HG03103 (cell line): ENCODE measurements around the gene XXYLT1.
"Not testable (repeated sequence)": the region's sequence is repeated elsewhere in the genome, so short reads cannot be mapped to it uniquely, and the experiment has no call there.

ENCODE experiments used
- ATAC-seq: cut with Tn5 transposase; IDR thresholded peaks from one replicate; pipeline ENCODE4 v1.9.1; 2021; ENCODE audit warnings: low read depth; ENCODE audit not compliant: unreplicated experiment

Gene XXYLT1

DNA sequence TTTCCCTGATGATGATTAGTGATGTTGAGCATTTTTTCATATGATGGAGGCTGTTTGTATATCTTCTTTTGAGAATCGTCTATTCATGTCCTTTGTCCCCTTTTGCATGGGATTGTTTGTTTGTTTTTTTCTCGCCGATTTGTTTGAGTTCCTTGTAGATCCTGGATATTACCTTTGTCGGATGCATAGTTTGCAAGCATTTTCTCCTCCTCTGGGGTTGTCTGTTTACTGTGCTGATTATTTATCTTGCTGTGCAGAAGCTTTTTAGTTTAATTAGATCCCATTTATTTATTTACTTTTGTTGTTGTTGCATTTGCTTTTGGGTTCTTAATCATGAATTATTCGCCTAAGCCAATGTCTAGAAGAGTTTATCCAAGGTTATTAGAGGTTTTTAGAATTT, 232.8 kb downstream of the XXYLT1 start:
- no peak for ATAC-seq

DNA sequence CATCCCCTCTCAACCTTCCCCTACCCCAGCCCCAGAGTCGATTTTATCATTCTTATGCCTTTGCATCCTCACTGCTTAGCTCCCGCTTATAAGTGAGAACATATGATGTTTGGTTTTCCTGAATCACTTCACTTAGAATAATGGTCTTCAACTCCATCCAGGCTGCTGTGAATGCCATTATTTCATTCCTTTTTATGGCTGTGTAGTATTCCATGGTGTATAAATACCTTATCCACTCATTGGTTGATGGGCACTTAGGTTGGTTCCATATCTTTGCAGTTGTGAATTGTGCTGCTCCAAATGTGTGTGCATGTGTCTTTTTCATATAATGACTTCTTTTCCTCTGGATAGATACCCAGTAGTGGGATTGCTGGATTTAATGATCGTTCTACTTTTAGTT, 233.4 kb downstream of the XXYLT1 start:
- not testable (repeated sequence) for ATAC-seq

DNA sequence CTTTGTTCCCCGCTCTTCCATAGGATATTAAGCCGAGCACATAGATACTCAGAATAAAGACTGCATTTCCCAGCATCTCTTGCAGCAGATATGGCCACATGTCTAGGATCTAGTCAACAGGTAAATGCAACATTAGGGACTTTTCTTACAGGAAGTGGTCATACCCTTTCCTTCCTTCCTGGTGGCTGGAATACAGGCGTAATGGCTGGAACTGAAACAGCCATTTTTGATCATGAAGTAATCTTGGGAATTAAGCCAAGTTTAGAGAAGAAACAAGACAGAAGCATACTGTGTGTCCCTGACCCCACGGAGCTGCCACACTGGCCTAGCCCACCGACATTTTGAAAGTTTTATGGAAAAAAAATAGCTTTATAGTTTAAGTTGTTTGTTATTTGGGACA, 234.0 kb downstream of the XXYLT1 start:
- ATAC-seq = no peak

DNA sequence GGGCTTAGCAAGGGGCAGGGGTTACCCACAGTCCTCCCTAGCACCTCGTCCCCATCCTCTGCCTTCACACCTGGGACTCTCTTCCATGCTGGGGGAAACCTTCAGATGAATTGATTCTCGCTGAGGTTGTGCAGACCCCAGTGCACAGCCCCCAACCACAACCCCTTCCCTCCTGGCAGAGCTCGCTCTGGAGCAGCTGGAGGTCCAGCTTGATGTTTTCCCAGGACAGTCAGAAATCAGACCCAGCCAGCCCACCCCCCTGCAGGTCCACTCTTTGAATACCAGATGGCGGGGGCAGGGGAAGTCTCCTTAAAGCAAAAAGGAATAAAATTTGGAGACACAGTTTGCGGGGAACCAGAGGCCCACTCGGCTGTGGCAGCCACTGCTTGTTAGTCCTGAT, 234.4 kb downstream of the XXYLT1 start:
- no peak for ATAC-seq

DNA sequence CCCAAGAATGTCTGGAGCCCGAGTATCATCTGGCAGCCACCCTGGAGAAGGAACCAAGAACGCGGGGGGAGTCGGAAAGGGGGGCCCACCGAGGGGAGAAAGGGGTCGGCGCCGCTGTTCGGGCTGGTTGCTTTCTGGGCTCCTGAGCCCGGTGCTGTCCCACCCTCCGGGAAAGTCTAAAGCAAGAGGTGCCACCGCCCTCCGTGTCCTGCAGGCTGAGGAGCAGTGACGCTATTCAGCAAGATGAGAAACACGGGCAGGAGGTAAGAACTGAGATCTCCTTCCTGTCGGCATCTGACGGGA, 234.8 kb downstream of the XXYLT1 start:
- ATAC-seq = no peak

DNA sequence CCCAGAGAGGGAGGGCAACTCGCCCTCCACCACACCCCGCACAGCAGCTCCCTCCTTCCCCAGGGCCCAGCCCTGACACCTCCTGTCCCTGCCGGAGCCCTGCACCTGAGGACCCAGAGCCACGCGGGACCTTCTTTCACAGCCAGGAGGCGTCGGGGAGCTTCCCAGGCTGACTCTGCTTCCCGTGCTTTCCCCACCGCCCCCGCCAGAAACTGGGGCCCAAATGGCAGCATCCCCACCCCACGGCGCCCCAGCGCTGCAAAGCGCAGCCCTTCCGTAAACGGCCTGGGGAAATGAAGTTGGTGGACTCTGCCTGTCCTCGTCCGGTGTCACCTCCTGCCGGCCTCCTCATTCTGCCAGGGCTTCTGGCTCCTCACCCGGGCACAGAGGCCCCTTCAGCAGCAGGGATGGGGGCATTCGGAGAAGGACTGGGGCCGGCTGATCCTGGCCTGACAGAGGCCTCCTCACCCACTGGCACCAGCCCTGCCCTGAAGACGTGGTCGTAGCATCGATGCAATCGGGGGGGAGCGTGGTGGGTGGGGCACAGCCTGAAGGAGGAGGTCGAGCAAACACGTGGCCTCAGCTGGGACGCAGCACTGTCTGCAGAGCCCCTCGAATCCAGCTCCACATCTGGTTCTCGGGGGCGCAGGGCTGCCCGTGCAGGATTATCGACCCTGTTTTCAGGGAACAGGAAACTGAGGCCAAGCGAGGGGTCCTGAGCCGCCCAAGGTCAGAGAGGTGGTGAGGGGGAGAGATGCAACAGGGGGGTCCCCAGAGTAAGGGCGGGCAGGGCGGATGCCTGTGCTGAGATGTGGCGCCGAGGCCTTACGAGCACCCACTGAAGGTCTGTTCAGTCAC, 235.4 kb downstream of the XXYLT1 start:
- no peak for ATAC-seq

DNA sequence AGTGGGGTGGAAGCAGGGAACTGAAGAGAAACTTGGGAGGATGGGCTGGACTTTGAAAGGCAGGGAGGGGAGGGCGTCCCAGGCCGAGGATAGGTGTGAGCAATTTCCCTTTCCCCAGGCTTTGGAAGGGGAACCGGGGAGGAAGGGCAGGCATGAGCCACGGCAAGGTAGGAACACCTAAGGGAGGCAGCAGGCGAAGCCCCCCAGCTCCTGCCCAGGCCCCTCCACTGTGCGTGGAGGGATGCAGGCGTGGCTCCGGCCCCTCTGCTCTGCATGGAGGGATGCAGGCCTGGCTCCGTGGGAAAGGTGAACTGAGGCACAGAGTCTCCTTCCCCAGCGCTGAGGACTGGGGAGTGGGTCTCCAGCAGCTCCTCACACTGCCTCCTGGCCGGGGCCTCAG, 236.4 kb downstream of the XXYLT1 start:
- no peak for ATAC-seq

DNA sequence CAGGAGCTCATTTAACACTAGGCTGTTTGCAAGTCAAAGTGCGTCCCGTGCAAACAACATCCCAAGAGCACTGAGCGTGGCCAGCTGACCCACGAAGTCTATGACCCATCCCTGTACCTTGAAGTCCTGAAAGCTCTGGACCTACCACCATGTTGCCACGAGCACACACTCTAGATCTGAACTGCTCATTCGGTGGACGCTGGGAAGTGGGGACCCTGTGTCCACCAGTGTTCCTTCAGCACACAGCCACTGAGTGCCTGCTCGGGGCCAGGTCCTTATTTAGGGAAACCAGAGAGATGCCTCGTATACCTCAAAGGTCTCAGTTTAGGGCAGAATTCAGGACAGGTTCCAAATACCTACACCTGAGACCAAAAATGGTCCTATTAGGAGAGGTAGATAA, 236.9 kb downstream of the XXYLT1 start:
- ATAC-seq = no peak

DNA sequence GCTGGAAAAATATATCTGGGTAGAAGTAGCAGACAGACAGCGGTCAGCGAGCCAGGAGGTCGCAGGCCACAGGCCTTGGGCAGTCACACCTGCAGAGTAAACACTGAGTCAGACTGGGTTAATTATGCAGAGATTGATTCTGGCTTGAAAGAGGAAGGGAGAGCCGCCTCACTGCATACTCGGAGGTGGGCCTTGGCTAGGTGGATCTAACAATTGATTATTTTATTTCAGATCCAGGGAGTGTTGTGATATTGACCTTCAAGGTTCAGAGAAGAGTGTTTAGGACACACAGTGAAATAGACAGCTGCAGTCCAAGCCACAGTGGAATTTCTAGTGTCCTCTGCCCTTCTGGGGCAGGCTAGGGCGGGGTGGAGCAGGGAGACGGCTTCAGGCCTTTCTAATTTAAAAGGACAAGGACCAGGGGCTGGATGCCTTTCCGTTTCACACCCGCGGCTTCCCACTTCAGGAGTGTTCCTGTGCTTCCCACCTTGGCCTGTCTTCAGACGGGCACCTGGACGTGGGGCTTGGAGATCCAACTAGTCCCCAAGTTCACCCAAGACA, 237.3 kb downstream of the XXYLT1 start:
- ATAC-seq = no peak

DNA sequence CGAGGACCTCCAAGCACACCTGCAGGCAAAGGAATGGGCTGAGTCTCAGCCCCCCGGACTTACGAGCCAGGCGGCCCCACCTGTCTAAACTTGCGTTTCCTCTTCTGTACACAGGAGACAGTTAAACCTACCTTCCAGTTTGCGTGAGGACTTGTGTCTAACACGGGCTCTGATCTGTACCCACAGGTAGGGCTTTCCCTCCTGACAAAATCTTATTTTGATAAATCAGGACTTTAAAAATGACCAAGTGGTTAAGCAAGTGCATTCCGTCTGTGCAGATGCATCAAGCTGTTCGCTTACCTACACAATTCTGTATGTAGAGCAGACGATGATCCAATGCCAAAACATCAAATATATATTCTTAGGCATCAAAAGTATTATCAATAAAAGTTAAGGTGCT, 238.0 kb downstream of the XXYLT1 start:
- no peak for ATAC-seq

DNA sequence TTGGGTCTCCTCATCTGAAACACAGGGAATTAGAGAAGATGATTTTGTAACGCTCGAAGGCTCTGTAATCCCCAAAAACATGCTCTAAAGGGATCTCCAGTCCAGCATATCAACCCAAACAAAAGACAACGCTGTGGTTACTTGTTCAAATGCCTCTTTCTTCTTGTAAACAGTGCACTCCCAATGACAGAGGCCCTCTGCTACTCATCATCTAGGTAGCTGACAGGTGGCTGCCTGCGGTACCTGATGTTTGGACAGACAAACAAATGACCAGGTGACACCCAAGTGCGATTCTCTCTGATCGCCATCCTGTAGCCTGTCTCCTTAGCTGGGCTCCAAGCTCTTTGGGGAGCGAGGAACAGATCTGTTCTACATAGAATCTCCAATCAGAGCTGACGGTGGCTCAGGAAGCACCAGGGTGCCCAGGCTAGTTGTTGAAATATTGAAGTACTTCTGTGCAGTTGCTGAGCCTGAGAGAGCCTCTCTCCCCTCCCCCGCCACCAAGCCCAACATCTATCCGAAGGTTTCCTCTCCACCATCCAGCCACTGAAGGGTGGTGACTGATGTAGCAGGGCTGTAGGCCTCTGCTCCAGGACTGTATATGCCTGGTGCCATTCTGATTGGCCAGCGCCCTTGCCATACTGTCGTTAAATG, 238.7 kb downstream of the XXYLT1 start:
- no peak for ATAC-seq

DNA sequence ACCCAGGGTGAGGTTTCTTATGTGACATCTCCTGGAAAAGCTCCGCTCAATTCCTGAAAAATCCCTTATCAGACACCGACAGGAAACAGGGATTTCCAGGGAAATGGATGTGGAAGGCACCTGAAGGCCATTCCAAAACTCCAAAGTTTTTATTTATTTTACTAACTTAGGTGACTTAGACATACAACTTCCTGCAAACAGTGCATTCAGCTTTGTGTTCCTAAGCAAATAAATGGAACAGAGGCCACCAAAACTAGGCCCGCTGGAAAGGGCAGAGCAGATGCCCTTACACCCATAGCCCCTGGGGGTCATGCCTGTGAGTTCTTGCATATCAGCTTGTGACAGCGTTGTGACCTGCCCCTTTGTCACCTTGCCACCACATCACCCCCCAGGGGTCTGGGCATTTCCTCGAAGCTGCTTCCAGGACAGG, 239.4 kb downstream of the XXYLT1 start:
- no peak for ATAC-seq

DNA sequence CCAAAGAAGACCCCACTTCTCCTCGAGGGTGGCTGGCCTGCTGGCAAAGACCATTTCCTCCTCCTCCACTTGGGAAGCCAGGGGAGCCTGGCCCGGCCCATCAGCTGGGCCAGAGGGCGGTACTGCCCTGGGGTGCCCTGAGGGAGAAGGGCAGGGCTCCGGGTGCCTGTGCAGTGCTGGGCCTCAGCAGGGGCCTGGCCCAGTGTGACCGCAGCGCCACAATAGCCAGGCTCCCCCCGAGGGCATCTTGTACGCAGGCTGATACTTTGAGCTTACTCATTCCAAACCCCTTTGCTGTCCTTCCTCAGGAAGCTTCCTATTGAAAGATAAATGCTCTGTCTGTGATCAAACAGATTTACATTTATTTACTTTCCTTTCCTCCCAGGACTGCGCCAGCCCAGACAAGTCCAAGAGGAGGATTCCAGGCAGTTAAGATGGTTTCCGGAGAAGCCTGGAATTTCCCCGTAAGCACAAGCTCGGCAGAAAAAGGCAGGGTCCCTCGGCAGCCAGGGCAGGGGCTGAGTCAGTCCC, 240.1 kb downstream of the XXYLT1 start:
- ATAC-seq = no peak

DNA sequence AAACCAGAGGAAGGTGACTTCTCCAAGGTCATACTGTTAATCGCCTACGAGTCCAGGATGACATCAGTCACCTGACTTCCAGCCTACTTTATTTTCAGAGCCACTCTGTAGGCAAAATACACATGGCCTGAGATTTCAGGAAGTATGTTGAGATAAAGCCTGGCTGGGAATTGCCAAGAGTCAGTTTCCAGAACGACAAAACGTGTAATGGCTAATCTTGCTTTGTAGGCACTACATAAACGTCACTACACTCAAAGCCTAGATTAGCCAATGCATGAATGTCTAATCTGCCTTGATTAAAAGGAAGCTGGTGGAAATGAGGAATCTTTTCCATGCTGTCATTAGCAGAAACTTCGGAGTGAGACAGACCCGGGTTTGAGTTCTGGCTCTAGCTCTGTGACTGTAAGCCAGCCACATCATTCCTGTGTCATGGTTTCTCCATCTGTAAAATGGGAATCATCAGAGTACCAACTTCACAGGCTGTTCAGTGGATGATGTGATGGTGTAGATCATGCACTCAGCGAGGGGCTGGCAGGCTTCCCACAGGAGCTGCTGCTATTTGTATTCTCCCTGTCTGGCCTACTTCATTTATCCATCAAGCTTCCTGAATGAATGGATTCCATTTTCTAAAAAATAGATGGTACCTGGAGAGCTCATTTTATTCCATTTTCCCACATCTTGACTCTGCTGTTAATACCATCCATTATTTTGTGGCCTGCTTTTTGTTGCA, 241.9 kb downstream of the XXYLT1 start:
- no peak for ATAC-seq

DNA sequence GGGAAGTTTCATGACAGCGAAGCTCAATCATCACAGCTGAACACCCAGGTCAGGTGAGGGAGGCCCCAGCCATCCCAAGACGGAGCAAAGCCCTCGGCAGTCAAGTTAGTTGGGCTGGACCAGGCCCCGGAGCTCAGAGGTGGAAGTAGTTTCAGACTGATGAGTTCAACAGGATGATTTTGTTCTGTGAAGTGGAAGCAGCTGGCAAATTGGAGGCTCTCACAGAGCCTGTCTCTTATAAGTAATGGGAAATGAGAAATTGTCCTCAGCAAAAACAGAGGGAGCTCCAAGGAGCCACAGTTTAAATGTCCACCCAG, 245.1 kb downstream of the XXYLT1 start:
- ATAC-seq = no peak

DNA sequence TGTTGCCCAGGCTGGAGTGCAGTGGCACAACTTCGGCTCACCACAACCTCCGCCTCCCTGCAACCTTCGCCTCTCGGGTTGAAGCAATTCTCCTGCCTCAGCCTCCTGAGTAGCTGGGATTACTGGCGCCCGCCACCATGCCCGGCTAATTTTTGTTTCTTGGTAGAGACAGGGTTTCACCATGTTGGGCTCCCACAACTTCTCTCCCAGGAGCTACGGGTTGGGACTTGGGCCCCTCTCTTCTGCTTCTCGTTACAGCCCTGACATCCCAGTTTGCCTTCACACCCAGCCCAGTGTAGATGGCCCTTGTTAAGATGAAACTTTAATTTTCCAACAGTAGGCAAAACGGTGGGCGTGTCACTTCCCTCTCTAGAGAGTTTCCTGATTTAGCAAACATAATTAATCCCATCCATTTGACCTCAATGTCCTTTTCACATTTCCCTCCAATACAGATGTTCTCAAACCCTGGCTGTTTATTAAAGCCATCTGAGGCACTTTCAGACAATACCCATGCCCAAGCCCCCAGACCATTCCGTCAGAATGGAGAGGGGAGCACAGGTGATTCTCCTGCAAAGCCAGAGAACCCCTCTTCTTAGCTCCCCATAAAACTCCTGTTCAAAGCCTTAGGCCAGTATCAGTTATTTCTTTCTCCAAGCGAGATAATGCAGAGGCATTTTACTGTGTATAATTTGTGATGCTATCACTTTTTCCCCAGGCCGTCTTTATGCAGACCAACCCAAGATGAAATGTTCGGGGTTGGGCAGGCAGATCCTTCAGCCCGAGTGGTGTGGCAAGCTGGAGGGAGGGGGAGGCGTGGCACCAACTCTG, 245.7 kb downstream of the XXYLT1 start:
- no peak for ATAC-seq

DNA sequence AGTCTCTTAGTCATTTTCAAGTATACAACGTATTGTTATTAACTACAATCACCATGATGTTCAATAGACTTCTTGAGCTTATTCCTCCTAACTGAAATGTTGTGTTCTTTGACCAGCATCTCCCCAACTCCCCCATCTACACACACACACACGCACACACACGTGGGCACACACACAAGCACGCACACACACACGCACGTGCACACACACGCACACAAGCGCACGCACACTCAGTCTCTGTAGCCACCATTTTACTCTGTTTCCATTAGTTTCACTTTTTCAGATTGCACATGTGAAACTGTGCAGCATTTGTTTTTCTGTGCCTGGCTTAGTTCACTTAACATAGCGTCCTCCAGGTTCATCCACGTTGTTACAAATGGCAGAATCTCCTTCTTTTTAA, 247.0 kb downstream of the XXYLT1 start:
- ATAC-seq = no peak

DNA sequence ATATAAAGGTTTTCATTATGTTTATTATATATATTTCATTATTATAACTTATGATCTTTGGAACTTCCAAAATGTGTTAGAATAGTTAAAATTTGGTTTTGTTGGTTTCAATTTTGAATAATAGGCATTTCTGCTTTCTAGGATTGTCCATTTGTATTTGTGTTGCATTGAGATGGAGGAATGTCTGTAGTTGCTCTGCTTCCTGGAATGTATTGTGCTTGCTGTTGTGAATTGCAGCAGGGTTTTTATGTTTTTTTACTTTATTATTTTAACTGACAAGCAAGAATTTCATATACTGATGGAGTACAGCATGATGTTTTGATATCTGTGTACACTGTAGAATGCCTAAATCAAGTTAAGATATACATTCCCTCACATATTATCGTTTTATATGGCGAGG, 247.4 kb downstream of the XXYLT1 start:
- no peak for ATAC-seq

DNA sequence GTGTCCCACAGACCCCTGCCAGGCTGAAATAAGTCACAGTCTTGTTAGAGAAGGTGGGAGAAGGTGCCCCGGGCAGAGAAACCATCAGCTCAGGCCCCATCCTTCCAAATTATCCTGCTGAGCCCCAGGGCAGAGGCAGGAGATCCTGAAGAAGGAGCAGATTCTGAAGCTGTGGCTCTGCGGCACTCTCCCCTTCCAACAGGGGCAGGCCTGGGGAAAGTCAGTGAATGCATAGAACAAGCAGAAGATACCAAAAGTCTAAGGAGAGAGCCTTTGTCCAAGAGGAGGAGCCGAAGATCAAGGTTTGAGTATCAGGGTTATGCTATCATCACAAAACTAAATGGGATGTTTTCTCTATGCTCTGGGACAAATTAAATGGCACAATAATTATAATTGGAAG, 249.3 kb downstream of the XXYLT1 start:
- ATAC-seq = no peak

DNA sequence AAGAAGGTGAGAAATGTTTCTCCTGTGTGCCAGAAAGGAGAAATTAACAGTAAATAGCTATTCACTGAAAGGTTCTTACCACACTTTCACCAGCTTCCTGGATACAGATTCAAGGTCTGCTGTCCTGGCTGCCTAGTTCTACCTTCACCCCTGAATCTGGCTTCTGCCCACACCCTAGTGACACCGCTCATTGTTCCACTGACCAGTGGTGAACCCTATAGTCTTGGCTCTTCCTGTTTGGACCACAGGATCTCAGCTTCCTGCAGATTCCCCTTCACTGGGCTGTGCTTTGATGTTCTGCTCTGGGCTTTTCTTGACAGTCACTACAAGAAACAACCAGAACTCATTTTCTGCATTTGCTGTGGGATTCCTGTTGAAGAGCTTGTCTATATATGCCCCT, 250.0 kb downstream of the XXYLT1 start:
- no peak for ATAC-seq
